Neural progenitor cell (in vitro differentiated cells): ENCODE data around the gene WNT2B.

Source experiments
- EZH2 ChIP-seq: fragments of 200-600 bp; sonication (generic); IDR thresholded peaks from 2 replicates; pipeline ENCODE4 v1.6.1; 2017; ENCODE audit warnings: antibody characterized with exemption, mild to moderate bottlenecking, moderate library complexity
- EZH2phosphoT487 ChIP-seq: fragments of 200-600 bp; sonication (generic); IDR thresholded peaks from 2 replicates; pipeline ENCODE4 v1.6.1; 2017; ENCODE audit warnings: antibody characterized with exemption
- TF ChIP-seq, protein P1 (sequence below): fragments of 200-600 bp; sonication (generic); IDR thresholded peaks from 2 replicates; pipeline ENCODE4 v1.5.1; 2017; ENCODE audit warnings: antibody characterized with exemption, mild to moderate bottlenecking

DNA sequence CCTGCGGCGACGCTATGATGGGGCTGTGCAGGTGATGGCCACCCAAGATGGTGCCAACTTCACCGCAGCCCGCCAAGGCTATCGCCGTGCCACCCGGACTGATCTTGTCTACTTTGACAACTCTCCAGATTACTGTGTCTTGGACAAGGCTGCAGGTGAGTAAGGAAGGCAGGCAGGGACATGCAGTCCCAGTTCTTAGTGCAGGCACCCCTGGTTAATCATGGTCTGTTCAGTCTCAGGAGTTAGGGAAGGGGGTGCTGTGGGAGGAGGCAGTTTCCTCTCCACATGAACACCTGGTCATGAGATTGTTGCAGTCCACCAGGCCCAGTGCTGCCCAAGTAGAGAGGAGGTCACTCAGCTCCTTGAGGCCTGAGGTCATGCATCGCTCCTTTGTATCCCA is 8.5 kb downstream of the WNT2B start:
- TF ChIP-seq, protein P1, sequence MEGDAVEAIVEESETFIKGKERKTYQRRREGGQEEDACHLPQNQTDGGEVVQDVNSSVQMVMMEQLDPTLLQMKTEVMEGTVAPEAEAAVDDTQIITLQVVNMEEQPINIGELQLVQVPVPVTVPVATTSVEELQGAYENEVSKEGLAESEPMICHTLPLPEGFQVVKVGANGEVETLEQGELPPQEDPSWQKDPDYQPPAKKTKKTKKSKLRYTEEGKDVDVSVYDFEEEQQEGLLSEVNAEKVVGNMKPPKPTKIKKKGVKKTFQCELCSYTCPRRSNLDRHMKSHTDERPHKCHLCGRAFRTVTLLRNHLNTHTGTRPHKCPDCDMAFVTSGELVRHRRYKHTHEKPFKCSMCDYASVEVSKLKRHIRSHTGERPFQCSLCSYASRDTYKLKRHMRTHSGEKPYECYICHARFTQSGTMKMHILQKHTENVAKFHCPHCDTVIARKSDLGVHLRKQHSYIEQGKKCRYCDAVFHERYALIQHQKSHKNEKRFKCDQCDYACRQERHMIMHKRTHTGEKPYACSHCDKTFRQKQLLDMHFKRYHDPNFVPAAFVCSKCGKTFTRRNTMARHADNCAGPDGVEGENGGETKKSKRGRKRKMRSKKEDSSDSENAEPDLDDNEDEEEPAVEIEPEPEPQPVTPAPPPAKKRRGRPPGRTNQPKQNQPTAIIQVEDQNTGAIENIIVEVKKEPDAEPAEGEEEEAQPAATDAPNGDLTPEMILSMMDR, result no peak
- TF ChIP-seq EZH2, result no peak
- TF ChIP-seq EZH2phosphoT487, result no peak
